Skeletal muscle cell (primary cell): Measurements from ENCODE around the gene GNB1L.

ENCODE experiments used
- DNase-seq: peaks from one replicate; pipeline ENCODE4 v3.0.0-alpha.2; 2010; ENCODE audit warnings: low read depth
- H3K4me3 ChIP-seq: 2 replicates; pipeline ENCODE4 v1.5.1; 2011; ENCODE audit warnings: low read depth, mild to moderate bottlenecking, control low read depth, low read length, moderate library complexity

Gene GNB1L

GRCh38 chr22:19818324-19819207 is 36.1 kb downstream of the GNB1L start:
- no peak overlapping the region for H3K4me3 ChIP-seq

GRCh38 chr22:19816372-19817119 is 38.1 kb downstream of the GNB1L start:
- no peak overlapping the region for H3K4me3 ChIP-seq
- DNase-seq = no peak

More at GRCh38 chr22:19818324-19819207, 36.1 kb downstream of the GNB1L start:
- DNase-seq = no peak

GRCh38 chr22:19815823-19816290 is 38.8 kb downstream of the GNB1L start:
- DNase-seq = no peak
- H3K4me3 ChIP-seq = no peak overlapping the region

- DNase-seq = no peak
Measured at GRCh38 chr22:19815093-19815822, 39.4 kb downstream of the GNB1L start.

GRCh38 chr22:19814428-19814827 is 40.2 kb downstream of the GNB1L start:
- no peak overlapping the region for H3K4me3 ChIP-seq
- DNase-seq = no peak

More at GRCh38 chr22:19815093-19815822, 39.4 kb downstream of the GNB1L start:
- no peak overlapping the region for H3K4me3 ChIP-seq

- no peak for DNase-seq
- H3K4me3 ChIP-seq = no peak overlapping the region
Measured at GRCh38 chr22:19812910-19813309, 41.8 kb downstream of the GNB1L start.

GRCh38 chr22:19811811-19812771 is 42.6 kb downstream of the GNB1L start:
- DNase-seq = no peak
- no peak overlapping the region for H3K4me3 ChIP-seq

- no peak for DNase-seq
- no peak overlapping the region for H3K4me3 ChIP-seq
Measured at GRCh38 chr22:19811211-19811621, 43.5 kb downstream of the GNB1L start.

GRCh38 chr22:19810381-19811201 is 44.1 kb downstream of the GNB1L start:
- peak; percentile 67 for DNase-seq
- H3K4me3 ChIP-seq = no peak overlapping the region

- H3K4me3 ChIP-seq = no peak overlapping the region
- DNase-seq = no peak
Measured at GRCh38 chr22:19809741-19810140, 44.9 kb downstream of the GNB1L start.

- DNase-seq = no peak
Measured at GRCh38 chr22:19808873-19809478, 45.7 kb downstream of the GNB1L start.

GRCh38 chr22:19807914-19808872 is 46.5 kb downstream of the GNB1L start:
- H3K4me3 ChIP-seq = no peak overlapping the region
- no peak for DNase-seq

More at GRCh38 chr22:19808873-19809478, 45.7 kb downstream of the GNB1L start:
- H3K4me3 ChIP-seq = no peak overlapping the region

- no peak overlapping the region for H3K4me3 ChIP-seq
- no peak for DNase-seq
Measured at GRCh38 chr22:19807161-19807913, 47.3 kb downstream of the GNB1L start.

GRCh38 chr22:19806213-19807160 is 48.2 kb downstream of the GNB1L start:
- no peak overlapping the region for H3K4me3 ChIP-seq
- no peak for DNase-seq

- no peak overlapping the region for H3K4me3 ChIP-seq
- no peak for DNase-seq
Measured at GRCh38 chr22:19805821-19806212, 48.9 kb downstream of the GNB1L start.
